NK-92 treated with Interleukin-12 subunit alpha and Interleukin-12 subunit beta, amount 100 ng/mL, for 24 hours (cell line): Measurements from ENCODE around the gene AGAP1.

ENCODE experiments used
- DNase-seq: peaks from one replicate; lab custom pipeline; 2025; lab: John Stamatoyannopoulos, UW

AGAP1 gene

DNA sequence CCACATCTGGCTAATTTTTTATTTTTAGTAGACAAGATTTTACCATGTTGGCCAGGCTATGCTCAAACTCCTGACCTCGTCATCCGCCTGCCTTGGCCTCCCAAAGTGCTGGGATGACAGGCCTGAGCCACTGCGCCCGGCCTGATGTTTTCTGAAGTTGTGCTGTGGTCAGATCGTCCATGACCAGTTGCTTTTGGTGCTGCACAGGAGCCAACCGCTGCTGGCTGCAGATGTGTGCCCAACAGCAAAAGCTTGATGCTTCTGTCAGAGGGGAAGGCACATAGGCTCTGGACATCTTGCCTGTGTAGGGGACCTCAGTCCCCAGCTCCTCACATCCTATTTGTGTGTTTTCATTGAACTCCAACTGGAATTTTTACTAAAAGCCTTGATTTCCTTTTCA, 218.3 kb downstream of the AGAP1 start:
- no peak for DNase-seq

DNA sequence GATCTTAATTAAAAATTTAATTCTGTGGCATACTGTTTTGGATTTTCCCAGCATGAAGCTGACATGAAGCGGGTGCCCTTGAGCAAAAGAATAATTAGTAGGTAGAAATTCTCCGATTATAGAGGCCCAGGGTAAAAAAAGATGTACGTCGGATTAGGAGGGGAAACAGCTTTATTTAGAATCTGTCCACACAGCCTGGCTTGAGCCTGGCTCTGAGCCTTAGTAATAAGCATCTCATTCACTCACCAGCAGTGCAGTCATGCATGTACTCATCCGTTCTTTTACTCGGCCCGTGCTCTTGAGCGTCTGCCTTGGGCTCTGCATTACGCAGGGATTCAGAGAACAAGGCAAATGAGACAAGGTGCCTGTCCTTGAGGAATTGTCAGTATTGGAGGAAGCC, 219.3 kb downstream of the AGAP1 start:
- DNase-seq: no peak

DNA sequence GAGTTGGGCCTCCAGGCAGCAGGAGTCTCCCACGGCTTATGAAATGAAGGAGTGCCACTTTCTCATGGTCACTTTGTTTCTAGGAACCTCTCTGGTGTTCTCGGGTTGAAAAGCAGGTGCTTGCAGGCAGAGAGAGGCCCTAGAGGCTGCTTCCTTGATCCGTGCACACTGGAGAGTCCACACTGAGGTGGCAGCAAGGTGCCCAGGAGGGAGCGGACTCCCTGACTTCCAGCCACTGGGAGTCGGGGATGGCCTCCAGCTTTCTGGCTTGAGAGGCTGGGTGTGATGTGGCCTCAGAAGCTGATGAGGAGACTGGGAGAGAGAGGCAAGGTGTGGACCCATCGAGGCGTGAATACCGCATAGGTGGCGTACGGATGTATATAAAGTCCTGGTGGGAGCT, 221.8 kb downstream of the AGAP1 start:
- no peak for DNase-seq

DNA sequence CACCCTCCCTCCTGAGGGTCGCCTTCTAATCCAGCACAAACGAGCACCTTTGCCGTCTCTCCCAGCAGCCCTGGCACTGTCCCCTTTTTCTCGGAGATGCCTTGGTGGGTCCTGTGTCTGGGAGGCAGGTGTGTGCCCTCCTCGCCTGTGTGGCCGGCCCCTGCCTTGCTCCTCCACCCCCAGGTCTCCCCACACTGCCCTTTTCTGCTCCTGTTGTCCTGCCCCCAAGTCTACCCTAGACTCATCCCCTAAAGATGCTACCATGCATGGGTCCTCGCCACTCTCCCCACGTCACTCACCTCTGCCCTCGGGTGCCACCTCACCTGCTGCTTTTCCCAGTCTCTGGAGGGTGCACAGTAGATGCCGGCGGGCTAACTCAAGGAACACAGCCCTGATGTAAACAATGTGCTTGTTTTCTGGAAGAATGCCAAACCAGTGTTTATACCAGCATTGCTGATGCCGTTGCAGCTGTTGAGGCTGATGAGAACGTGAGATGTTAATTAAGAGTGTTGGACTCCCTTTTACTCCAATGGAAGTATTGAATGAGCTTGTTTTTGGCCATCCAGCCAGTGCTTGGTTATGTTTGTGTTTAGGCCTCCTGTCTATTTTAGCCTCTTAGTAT, 223.1 kb downstream of the AGAP1 start:
- DNase-seq: no peak

- no peak for DNase-seq
Measured at GRCh38 chr2:235719146-235719942, 225.5 kb downstream of the AGAP1 start.

DNA sequence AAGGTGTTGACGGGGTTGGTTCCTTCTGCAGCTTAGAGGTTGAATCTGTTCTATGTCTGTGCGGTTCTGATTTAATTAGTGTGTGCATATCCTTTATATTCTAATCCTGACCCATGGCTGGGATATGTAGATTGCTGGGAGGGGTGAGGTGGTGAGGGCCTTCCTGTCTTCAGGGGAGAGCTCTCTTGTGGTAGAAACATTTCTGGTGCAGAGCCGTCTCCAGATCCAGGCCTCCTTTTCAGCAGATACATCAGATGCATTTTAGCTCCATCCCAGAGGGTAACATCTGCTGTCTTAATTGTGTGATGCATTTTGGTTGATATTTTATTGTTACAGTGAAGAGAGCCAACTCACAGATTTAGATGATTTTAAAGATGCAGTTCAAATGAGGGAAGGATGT, 227.8 kb downstream of the AGAP1 start:
- DNase-seq: no peak

DNA sequence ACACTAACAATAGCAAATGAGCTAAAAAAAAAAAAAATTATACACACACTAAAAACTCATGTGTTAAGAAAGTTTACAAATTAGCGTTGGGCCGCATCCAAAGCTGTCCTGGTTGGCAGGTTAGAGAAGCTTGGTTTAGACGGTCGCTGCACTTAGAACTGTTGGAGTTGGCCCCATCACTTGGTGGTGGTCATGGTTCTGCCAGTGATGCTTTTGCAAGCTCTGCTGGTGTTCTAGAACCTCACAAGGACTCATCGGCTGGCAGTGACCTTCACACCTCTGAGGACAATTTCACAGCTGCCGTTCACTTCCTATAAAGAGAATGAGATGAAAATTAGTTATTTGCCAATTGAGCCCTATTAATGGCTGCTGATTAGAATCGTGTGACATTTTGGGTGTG, 229.0 kb downstream of the AGAP1 start:
- no peak for DNase-seq

GRCh38 chr2:235723371-235723770, 229.5 kb downstream of the AGAP1 start:
- no peak for DNase-seq

GRCh38 chr2:235723811-235724465, 230.1 kb downstream of the AGAP1 start:
- DNase-seq: no peak

- no peak for DNase-seq
Measured at GRCh38 chr2:235725016-235725489, 231.2 kb downstream of the AGAP1 start.

- no peak for DNase-seq
Measured at GRCh38 chr2:235725841-235726240, 232.0 kb downstream of the AGAP1 start.

- no peak for DNase-seq
Measured at GRCh38 chr2:235726554-235726953, 232.7 kb downstream of the AGAP1 start.

- no peak for DNase-seq
Measured at GRCh38 chr2:235727174-235727573, 233.3 kb downstream of the AGAP1 start.

DNA sequence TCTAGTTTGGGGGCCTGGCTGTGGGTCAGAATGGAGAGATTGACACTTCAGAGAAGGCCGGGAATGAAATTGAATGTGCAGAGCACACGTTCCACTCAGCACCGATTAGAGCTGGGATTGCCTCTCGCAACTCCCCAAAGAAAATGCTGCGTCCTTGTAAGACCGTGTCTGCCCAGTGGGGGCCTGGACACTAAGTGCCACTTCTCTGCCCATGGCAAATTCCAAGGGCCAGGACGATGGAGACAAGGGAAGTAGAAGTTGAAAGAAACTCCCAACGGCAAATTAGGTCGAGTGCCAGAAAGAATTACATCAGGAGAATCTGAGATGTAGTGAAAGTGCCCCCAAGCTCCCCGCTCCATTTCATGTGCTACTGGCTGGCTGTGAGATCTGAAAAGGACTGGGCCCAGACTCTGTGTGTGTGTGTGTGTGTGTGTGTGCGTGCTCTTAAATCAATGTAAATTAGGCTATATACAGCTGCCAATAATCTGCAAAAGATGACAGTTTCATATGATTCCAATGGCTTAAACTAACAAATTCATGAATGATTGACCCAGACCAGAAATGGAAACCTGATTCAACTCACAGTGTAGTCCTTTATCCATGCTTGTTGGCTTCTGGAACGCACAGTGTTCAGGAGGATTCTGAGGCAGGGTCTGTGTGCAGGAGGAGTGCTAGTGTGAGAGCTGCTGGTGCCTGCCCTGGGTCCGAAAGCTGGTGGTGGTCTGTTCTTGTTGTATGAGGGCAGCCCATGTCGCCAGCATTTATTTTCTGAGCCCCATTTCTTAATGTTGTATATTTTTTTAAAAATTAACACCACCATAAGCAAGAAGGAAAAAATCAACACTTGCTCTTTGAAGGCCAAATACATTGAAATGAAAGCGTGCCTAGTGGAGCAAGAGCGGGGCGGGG, 234.3 kb downstream of the AGAP1 start:
- DNase-seq: no peak

GRCh38 chr2:235728800-235729556, 235.1 kb downstream of the AGAP1 start:
- DNase-seq: no peak

- no peak for DNase-seq
Measured at GRCh38 chr2:235729557-235729947, 235.7 kb downstream of the AGAP1 start.

GRCh38 chr2:235730115-235730514, 236.3 kb downstream of the AGAP1 start:
- no peak for DNase-seq

DNA sequence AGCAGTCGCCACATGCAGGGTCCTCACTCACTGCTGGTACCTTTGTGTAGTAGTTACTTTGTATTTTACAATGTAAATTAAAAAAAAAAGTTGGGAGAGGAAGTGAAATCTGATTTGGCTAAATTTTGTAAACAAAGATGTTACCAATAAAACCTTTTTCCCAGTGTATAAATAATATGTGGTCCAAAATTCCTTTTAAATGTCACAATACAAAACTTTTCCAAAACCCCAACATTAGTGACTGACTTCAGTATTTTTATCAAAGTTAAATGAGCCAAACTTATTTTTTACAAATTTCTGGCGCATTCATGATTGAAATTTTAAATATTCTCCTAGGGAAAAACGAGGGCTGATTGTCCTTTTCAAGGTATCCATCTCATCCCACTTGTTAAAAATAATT, 239.9 kb downstream of the AGAP1 start:
- no peak for DNase-seq

DNA sequence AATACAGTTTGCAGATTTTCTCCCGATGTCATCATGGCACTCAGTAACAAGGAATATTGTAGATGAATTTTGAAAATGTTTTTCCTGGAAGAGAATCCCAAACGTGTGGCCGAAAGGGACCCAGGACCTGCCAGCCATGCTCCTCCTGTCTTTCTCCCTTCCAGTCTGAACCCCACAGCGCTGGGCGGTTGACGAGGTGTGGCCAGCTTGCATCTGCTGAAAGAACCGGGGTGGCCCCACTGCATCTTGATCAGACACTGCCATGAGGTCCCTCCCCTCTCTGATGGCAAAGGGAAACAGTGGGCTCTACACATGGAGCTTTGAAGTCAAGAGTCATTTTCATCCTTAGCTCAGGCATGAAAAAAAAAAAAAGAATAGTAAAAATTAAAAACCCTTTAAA, 240.3 kb downstream of the AGAP1 start:
- DNase-seq: no peak

GRCh38 chr2:235734688-235735231, 240.9 kb downstream of the AGAP1 start:
- no peak for DNase-seq

GRCh38 chr2:235737396-235737795, 243.6 kb downstream of the AGAP1 start:
- DNase-seq: no peak
